GM20431 (cell line): ENCODE data around the gene C6orf47.
"Not testable (repeated sequence)": the region's sequence is repeated elsewhere in the genome, so short reads cannot be mapped to it uniquely, and the experiment has no call there.

Experiments
- in situ Hi-C: fragments of 300-500 bp; cut with MseI, MboI; formaldehyde crosslinking; loops from one replicate; pipeline ENCODE4 v1.15.0; 2020; ENCODE audit warnings: low sequenced_read_pairs; ENCODE audit not compliant: unreplicated experiment

Gene C6orf47

GRCh38 chr6:31660381-31661261 lies at the start of gene C6orf47:
Gene C6orf47 (minus strand): TSS chr6:31660778. CDS start chr6:31659947, 831 bp downstream.
- in situ Hi-C loops = no loop called here

- in situ Hi-C loops = not testable (repeated sequence)
Observed at GRCh38 chr6:31709157-31709556, 48.6 kb upstream of the C6orf47 start.

DNA sequence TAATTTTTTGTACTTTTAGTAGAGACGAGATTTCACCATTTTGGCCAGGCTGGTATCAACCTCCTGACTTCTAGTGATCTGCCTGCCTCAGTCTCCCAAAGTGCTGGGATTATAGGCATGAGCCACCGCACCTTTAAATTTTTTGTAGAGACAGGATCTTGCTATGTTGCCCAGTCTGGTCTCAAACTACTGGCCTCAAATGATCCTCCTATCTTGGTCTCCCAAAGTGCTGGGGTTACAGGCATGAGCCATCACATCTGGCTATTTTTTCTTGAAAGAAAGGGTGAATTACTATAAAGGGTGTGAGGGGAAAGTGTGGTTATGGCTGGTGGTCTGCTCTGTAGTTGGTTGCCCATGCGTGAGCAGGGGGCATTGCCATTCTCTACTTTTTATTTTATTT lies 47.6 kb upstream of the C6orf47 start:
- in situ Hi-C loops = no loop called here

DNA sequence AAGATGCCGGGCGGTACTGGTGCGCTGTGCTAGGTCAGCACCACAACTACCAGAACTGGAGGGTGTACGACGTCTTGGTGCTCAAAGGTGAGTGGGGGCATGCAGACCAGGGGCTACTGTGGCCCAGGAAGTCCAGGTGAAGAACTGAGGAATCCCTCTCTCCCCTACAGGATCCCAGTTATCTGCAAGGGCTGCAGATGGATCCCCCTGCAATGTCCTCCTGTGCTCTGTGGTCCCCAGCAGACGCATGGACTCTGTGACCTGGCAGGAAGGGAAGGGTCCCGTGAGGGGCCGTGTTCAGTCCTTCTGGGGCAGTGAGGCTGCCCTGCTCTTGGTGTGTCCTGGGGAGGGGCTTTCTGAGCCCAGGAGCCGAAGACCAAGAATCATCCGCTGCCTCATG lies 47.1 kb upstream of the C6orf47 start:
- in situ Hi-C loops = no loop called here

DNA sequence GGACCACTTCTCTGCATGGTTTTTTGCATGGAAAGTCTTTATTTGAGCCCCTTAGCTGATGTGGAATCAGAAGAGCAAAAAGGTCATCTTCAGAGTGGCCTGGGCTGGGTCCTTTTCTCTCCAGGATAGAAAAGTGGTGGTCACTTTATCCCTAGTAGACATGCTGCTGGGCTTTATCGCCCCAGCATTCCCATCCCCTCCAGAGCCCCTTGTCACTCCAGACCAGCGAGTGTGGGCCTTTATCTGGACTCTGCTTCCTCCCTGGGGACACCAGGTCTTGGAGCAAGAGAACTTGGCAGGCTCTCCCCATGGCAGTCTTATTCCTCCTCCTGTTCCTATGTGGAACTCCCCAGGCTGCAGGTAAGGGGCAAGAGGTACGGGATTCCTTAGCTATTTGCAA lies 46.0 kb upstream of the C6orf47 start, which contains the start of gene LY6G6F:
LY6G6F (plus strand) TSS at position 268 of the 400 bp plus-strand sequence; CDS start at position 309, 41 bp downstream.
- in situ Hi-C loops = no loop called here

- in situ Hi-C loops = no loop called here
Observed at GRCh38 chr6:31705931-31706330, 45.4 kb upstream of the C6orf47 start.

DNA sequence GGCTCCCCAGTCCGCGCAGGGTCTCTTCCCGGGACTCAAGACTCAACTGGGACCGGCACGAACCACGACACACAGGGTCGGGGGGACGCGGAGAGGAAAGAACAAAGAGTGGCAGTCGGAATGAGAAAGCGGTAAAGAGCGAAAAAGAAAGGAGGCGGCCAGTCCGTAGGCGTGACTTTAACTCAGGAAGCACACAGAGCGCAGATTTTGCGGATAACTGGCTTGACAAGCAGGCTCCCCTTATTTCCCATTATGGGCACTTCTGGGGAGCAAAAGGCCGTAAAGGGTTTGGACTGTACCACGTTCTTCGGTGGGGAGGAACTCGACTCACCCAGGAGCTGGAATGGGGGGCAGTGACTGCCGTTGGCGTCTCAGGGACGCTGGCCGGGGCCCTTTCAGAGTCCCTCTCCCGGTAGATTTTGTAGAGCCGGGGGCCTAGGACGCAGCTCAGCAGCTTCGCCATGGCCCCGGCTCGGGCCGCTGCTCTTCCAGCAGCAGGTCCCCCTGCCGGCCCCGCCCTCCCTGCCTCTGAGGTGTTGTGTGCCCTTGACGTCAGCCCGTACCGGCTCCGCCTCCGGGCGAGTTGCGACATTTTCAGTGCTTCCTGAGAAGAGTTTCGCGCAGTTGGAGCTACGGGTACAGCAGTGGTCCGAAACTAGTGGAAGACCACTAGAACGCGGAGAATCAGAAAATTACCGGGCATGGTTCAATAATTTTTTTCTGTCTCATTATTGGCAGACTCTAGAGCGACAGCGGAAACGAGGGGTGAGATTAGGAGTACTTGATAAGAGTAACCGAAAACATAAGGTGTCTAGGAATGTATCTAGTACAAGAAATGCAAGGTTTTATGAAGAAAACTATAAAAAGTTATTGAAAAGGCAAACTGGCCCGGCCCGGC lies 42.5 kb upstream of the C6orf47 start, which contains the start of gene ABHD16A:
ABHD16A (minus strand) TSS at position 506 of the 898 bp plus-strand sequence; CDS start at position 463, 43 bp downstream.
- in situ Hi-C loops = no loop called here

DNA sequence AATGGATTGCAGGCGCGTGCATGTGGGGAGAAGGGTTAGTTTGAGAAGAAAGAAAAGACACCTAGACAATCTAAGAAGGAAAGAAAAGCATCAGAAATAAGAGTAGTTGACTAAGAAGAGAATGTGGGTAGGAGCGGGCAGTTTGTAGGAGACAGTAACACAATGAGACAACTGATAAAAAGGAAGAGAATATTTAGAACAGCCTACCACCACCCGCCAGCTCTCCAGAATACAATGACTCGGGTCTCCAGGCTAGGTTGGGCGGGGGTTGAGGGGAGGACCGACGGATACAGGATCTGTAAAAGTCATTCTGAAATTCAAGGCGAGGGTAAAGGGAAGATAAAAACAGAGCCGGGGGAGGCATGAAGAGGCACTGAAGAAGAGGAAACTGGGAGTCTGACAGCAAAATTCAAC lies 41.8 kb upstream of the C6orf47 start:
- in situ Hi-C loops = no loop called here

- in situ Hi-C loops = no loop called here
Observed at GRCh38 chr6:31701666-31702404, 41.3 kb upstream of the C6orf47 start.

- in situ Hi-C loops = no loop called here
Observed at GRCh38 chr6:31700740-31701401, 40.3 kb upstream of the C6orf47 start.

DNA sequence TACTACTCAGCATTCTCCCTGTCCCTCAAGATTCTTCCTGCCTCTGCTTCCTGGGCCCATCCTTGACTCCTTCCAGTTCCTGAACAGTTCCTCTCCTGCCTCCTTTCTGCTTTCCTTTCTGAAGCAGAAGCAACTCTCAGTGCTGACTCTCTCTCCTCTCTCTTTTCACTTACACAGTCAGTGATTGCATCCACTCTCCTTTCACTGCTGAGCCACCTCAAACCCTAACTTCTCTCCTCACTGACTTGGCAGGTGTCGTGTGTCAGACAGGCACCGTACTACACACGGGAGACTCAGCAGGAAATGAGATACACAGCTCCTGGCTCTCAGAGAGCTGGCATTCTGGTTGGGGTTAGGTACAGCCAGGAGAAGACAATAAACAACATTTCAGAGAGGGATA lies 37.0 kb upstream of the C6orf47 start:
- in situ Hi-C loops = no loop called here

DNA sequence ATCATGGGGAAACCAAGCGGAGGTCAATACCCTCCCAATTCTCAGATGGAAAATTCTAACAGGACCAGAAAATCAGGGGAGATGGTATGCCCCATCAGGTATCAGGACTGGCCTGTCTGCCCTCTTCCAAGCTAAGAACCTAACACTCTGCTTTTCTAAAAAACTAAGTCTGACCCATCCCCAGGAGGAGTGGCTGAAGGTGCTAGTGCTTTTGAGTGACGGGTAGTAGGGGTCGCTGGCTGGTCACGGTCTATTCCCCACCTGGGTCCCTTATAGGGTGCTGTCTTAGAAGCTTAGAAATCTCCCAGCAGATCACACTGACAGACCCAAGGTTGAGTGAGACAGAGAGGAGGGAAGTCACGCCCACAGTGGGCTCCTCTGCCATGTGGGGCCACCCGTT lies 33.0 kb upstream of the C6orf47 start:
- in situ Hi-C loops = no loop called here

- in situ Hi-C loops = no loop called here
Observed at GRCh38 chr6:31692886-31693285, 32.3 kb upstream of the C6orf47 start.

DNA sequence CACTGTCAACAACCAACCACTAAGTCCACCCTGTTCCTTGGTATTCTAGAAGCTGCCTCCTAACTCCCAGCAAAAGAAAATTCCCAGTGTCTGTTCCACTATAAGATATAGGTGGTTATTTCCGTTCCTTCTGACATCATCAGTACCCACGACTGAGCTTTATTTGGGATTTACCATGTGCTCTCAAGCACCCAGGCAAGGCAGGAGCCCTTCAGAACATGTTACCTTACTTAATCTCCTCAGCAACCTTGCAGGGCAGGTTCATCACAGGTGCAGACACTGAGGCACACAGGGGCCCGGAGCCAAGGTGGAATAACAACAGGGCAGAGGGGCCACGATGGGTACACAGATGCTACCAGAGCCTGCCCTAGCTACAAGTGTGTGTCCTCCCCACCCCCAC lies 31.8 kb upstream of the C6orf47 start:
- in situ Hi-C loops = no loop called here

GRCh38 chr6:31691564-31692108 lies 31.1 kb upstream of the C6orf47 start:
- in situ Hi-C loops = no loop called here

GRCh38 chr6:31691078-31691463 lies 30.5 kb upstream of the C6orf47 start:
- in situ Hi-C loops = no loop called here

DNA sequence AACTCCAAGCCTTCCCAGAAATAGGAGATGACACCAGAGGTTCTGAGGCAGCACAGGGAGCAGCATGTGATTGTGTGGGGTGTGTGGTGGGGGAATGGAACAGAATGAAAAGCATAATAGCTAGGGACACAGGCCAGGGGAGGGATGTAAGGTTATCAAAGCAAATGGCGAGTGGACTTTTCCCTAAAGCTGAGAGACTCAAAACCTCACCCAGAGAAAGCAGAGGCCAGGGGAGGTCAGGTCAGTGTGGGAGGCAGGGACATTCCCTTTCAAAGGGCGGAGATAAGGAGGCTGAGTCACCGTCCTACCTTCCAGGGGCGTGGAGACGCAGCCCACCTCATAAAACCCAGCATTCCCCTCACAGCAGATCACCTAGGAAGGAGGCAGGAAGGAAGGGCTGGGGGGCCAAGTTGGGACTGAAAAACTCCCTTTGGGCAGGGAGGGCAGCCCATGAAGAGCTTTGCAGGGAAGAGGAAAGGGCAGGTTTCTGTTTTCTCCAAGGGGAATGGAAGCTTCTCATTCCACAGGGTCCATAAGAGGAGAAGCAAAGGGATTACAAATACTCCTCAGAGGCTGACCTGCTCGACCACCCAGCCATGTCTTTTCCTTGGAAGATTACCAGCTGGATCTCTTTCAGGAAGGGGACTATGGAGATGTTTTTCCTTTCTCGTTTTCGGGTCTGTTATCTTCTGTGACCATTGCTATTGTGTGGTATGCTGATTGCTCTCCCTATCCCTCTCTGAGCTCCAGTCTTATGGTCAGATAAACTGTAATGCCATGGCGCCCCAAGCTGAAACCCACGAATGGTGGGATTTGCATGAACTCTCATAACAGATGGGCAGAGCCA lies 29.9 kb upstream of the C6orf47 start:
- in situ Hi-C loops = no loop called here
